Ovary (tissue), 3 donors: ENCODE measurements around the gene MRPL2.

ENCODE experiments used
- POLR2A ChIP-seq: fragments of 450-650 bp; IDR thresholded peaks from one replicate; pipeline ENCODE4 v1.6.1; 2017; ENCODE audit warnings: antibody characterized with exemption, mild to moderate bottlenecking, moderate library complexity
- TF ChIP-seq, protein P1 (sequence below), 3 donors: fragments of 450-650 bp in 2 of 3; fragments of 200-600 bp in 1 of 3; IDR thresholded peaks; one replicate each; pipeline versions ENCODE4 v1.5.1 to v1.8.0; 2016 to 2022; ENCODE audit warnings: antibody characterized with exemption in 3 of 3, mild to moderate bottlenecking in 1 of 3
- donor health status: DM: no; HTN: no; CAD: no.

DNA sequence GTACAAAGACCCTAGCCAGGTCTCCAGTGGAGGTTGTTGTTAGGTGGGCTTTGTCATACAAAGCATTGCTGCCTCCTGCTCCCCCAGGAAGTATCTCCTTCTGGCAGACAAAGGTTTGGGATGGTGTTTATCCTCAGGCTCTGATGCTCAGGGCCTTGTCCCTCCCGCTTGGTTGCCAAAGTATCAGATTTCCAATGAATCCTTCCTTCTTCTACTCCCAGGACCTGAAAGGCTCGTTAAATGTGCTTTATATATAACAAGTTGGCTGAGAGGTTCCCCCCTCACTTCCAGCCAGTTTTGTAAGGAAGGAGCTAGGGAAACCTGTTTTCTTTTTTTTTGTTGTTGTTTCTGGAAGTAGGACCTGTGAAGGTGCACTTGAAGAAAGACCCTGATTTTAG lies 31.3 kb upstream of the MRPL2 start:
- TF ChIP-seq, protein P1, sequence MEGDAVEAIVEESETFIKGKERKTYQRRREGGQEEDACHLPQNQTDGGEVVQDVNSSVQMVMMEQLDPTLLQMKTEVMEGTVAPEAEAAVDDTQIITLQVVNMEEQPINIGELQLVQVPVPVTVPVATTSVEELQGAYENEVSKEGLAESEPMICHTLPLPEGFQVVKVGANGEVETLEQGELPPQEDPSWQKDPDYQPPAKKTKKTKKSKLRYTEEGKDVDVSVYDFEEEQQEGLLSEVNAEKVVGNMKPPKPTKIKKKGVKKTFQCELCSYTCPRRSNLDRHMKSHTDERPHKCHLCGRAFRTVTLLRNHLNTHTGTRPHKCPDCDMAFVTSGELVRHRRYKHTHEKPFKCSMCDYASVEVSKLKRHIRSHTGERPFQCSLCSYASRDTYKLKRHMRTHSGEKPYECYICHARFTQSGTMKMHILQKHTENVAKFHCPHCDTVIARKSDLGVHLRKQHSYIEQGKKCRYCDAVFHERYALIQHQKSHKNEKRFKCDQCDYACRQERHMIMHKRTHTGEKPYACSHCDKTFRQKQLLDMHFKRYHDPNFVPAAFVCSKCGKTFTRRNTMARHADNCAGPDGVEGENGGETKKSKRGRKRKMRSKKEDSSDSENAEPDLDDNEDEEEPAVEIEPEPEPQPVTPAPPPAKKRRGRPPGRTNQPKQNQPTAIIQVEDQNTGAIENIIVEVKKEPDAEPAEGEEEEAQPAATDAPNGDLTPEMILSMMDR (IDR thresholded peaks at IDR 0.05) = no peak
- TF ChIP-seq POLR2A = no peak
